DMS 273 (cell line): Measurements from ENCODE around the gene ATP11B.
"Not testable (repeated sequence)": the region's sequence is repeated elsewhere in the genome, so short reads cannot be mapped to it uniquely, and the experiment has no call there.

Source experiments
- DNase-seq: peaks from one replicate; lab custom pipeline; 2025; ENCODE audit not compliant: unreplicated experiment; lab: John Stamatoyannopoulos, UW

Gene ATP11B

DNA sequence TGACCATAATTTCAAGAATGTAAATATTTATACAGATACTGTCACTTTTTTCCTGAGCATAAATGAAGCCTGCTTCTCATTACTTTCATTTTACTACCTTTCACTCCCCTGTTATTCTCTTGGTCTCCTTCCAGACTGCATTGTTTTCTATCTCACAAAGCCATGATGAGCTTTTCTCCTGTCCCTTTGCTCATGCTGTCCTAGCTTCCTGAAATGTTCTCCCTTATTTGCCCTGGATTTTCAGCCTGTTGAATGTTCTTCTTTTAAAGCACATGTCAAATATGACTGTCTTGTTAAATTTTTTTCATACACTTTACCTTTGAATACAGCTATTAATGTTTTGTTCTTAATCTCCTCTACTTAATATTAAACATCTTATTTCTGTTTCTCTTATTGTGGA lies 31.7 kb downstream of the ATP11B start:
- DNase-seq = no peak

- DNase-seq = no peak
Observed at GRCh38 chr3:182829761-182830405, 36.6 kb downstream of the ATP11B start.

DNA sequence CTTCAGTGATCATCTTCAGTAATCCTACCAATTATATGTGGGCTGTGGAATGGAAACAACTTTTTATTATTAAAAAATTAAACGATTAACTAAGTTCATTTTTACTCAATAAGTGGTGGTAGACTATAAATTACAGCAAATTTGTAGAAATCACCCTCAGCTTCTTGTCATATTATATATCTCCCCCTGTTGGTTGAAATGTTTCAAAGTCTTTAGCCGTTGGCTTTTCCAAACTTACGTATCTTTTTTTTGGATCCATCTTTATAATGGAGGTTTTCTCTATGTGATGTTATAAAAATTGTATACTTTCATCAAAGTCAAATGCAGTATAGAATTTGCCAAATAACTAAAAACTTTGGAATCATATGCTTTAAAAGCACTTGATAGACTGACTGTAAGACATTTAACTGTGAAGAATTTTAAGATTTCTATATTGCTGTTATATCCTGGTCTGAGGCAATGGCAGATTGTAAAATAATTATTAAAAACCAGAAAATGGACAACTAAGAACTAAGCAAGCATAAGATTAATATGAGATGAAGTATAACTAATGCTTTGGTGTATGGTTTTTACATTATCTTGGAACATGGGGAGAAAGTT lies 44.7 kb downstream of the ATP11B start:
- peak; percentile 59 for DNase-seq

DNA sequence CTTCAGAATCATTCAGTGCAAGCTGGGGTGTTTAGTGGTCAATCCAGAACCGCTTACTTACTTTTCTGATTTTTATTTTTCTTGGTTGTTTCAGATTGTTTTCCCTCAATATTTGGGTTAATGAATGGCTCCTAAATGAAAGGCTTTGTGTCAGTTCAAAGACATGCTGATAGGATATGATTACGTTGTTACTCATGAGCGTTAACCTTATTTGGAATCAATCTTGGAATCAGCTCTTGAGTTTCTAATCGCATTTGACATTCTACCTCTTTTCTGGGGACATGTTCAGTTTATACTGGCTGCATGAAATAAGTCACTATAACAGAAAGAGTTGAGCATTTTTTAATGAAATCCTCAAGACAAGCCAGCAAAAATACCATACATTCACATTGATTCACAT lies 50.2 kb downstream of the ATP11B start:
- no peak for DNase-seq

DNA sequence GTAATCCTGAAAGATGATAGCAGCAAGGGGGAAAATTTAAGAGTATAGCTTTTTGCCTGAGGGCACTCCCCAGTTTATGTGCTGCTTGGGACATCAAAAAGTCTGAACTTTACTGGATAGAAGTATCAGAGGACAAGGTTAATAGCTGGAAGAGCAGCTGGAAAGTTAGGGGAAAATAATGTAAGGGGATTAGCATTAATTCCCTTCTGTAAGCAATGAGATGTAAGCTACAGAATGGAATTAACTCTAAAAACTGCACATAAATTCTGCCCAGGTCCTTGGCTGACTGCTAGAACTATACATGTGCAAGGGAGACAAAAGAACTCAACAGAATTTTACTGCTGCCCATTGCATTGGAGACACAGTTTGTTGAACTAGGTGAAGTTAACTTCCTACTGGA lies 55.6 kb downstream of the ATP11B start:
- DNase-seq = no peak

GRCh38 chr3:182855076-182855475 lies 61.8 kb downstream of the ATP11B start:
- DNase-seq = no peak

DNA sequence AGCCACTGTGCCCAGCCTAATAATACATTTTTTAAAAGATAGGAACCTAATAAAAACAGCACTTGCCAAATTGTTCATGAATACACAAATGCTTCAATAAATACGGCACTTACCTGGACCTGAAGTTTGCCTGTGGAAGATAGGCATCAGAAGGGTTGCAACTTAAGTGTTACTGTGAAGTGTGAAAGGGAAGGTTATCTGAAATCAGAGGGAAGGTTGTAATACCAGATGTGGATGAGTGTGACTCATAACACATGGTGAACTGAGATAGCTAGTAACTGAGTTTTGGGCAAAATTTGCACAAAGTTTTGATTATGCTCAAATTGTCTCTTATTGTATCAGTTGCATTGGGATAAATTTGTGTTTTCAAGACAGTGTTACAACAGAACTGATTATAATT lies 68.0 kb downstream of the ATP11B start:
- DNase-seq = no peak

DNA sequence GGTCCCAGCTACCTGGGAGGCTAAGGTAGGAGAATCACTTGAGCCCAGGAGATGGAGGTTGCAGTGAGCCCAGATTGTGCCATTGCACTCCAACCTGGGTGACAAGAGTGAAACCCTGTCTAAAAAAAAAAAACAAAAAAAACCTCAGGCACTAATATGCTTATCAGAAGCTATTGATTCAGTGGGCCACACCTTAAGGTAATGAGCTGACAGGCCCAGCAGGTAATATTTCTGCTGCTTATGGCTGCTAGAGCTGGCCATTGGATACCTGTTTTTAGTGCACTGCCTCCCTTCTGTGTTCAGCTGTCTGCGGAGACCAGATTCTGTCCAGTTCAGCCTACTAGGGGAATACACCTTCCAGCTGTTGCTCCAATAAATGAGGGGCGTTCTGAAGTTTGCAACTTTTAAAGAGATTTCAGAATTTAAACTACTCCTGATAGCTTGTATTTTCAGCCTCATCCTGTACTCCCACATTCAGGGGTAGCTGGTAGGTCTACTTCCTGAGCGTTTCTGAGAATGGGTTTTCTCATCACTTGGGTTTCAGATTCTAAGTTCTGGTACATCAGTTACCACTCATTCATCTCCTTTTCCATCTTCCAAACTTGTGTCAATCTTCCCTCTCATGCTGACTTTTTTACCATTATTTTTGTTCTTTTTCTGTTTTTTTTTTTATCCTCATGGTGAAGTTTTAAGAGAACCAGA lies 69.0 kb downstream of the ATP11B start:
- no peak for DNase-seq

DNA sequence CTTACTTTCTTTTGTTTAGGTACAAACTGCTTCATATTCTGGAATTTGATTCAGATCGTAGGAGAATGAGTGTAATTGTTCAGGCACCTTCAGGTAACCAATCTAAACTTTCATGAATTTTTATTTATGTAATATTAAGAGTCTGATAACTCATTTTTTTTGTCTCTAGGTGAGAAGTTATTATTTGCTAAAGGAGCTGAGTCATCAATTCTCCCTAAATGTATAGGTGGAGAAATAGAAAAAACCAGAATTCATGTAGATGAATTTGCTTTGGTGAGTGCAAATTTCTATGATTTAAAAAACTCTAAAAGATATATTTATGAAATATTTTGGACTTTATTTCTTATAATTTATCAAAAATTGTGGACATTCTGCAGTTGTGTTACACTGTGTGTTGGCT lies 75.8 kb downstream of the ATP11B start:
- no peak for DNase-seq

DNA sequence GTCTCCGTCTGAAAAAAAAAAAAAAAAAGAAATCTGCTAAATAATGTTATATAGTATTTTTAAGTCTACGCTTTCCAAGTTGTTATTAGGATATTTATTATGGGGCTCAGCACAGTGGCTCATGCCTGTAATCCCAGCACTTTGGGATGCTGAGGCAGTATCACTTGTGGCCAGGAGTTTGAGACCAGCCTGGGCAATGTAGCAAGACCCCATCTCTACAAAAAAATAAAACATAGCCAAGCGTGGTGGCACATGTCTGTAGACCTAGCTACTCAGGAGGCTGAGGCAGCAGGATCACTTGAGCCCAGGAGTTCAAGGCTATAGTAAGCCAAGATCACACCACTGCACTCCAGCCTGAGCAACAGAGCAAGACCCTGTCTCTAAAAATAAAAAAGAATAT lies 77.6 kb downstream of the ATP11B start:
- DNase-seq = not testable (repeated sequence)

GRCh38 chr3:182879031-182879611 lies 85.8 kb downstream of the ATP11B start:
- no peak for DNase-seq

DNA sequence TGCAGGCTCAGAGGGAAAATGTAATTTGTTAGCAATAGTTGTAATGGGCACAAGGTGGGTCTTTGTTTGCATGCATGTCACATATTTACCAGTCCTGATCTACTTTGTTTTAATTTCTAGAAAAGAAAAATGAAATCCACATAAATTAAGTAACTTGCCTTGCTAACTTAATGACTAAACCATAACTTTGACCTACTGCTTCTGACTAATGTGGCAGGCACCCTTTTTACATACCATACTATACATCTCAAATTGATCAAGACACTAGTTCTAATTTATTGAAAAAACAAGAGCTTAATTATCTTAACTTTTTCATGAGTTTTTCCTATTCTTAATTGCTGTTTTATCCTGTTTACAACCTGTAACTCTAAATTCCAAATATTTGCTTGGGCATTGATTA lies 93.2 kb downstream of the ATP11B start:
- no peak for DNase-seq

- no peak for DNase-seq
Observed at GRCh38 chr3:182889948-182890629, 96.8 kb downstream of the ATP11B start.

- no peak for DNase-seq
Observed at GRCh38 chr3:182891364-182891763, 98.1 kb downstream of the ATP11B start.

DNA sequence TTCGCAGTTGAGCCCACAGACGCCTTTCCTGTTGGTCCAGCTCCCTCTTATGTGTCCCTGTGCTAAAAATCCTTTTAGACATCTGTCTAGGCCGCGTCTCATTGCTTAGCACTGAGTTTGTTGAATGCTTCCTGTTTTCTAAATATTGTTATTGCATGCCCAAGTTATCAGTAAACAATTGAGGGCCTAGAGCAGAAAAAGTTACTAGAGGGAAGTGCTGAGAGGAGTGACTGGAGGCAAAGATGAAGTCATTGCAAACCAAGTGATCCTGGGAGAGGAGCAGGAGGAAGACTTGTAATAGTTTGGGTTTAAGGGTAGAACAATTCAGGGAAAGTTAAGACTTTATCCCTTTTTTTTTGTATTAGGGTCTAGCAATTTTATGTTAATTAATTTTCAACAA lies 98.9 kb downstream of the ATP11B start:
- no peak for DNase-seq

GRCh38 chr3:182895513-182896112 lies 102.3 kb downstream of the ATP11B start:
- DNase-seq = no peak

DNA sequence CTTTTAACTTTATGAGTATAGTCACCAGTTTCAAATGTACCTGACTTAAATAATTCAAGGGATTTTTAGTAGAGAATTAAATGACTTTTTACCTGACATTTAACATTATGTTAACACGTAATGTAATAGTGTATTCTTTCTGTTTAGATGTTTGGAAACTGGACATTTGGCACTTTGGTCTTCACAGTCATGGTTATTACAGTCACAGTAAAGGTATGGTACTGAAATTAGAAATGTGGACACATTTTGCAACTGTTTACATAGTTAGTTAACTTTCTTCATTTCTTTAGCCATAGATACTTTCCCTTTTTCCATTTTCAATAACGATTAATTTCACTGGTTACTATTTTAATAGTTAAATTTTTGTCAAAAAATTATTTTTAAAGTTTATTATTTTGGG lies 103.2 kb downstream of the ATP11B start:
- DNase-seq = no peak

GRCh38 chr3:182902236-182902635 lies 108.9 kb downstream of the ATP11B start:
- DNase-seq = no peak

DNA sequence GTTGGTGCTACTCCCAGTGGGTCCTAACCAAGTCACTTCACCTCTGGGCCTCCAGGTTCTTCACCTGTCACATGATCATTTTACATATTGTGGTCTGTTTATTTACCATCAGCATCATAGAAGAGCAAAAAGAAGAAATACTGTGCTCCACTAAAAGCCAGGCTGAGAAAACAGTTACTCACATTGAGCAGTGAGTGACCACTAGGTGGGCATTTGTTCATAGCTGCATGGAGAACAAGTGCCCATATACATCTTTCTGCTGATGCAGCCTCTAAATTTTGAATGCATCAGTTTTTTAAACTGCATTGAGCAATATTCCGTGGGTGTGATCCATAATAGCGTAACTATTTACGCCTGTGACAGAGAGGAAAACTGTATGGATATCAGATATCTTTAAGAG lies 110.9 kb downstream of the ATP11B start:
- no peak for DNase-seq

- peak; percentile 34 for DNase-seq
Observed at GRCh38 chr3:182905623-182906022, 112.3 kb downstream of the ATP11B start.

DNA sequence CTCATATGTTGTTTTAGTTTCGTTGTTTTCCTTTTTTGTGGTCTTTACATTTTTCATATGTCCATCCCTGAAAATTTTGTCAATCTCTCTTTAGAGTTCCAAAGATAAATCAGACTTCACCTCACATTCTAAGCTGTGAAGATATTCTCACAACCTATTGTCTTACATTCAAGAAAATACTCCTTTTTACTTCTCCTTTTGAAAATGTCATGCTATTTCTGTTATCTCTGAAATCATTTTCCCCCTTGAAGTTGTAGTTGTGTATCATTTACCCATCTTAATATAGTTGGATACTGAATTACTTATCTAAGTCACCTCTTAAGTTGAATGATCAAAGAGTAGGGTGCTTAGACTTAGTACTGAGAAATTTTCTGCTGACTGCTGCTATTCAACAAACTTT lies 112.7 kb downstream of the ATP11B start:
- no peak for DNase-seq
